Heart left ventricle (tissue), 16 donors: ENCODE results near the gene LAMA2. TPM values are rescaled to one million over a fixed set of nuclear protein-coding genes. Genes with fewer than 3 reads are reported as not detected.

Experiments
- ATAC-seq, 4 donors: fragments of 200-7000 bp; cut with Tn5 transposase; one replicate each; pipeline ENCODE4 v1.9.1; 2020 to 2022; ENCODE audit warnings: moderate library complexity in 4 of 4, mild to moderate bottlenecking in 3 of 4, moderate number of reproducible peaks in 1 of 4
- DNase-seq, 5 donors: peaks; one replicate each; pipeline ENCODE4 v3.0.0-alpha.2; 2020
- H3K27ac ChIP-seq, 12 donors: fragments of 200-600 bp; sonication (generic) in 4 of 12; one replicate each; pipeline versions ENCODE4 v1.5.0 to v1.8.0; 2016 to 2022; ENCODE audit warnings: mild to moderate bottlenecking in 2 of 12
- H3K27me3 ChIP-seq, 9 donors: fragments of 200-600 bp; sonication (generic) in 2 of 9; one replicate each; pipeline versions ENCODE4 v1.5.1 to v1.8.0; 2016 to 2022; ENCODE audit warnings: mild to moderate bottlenecking in 3 of 9
- H3K36me3 ChIP-seq, 9 donors: fragments of 200-600 bp; sonication (generic) in 2 of 9; one replicate each; pipeline versions ENCODE4 v1.5.0 to v1.8.0; 2018 to 2022; ENCODE audit warnings: mild to moderate bottlenecking in 2 of 9
- H3K4me1 ChIP-seq, 12 donors: fragments of 200-600 bp; sonication (generic) in 4 of 12; one replicate each; pipeline versions ENCODE4 v1.5.0 to v1.8.0; 2016 to 2022; ENCODE audit warnings: mild to moderate bottlenecking in 3 of 12
- H3K4me3 ChIP-seq, 12 donors: fragments of 200-600 bp; sonication (generic) in 4 of 12; one replicate each; pipeline versions ENCODE4 v1.5.0 to v1.8.0; 2017 to 2022; ENCODE audit warnings: mild to moderate bottlenecking in 9 of 12, moderate library complexity in 4 of 12
- H3K9me3 ChIP-seq, 12 donors: fragments of 200-600 bp; sonication (generic) in 4 of 12; one replicate each; pipeline versions ENCODE4 v1.5.0 to v1.8.0; 2016 to 2022; ENCODE audit warnings: mild to moderate bottlenecking in 1 of 12
- POLR2A ChIP-seq, 2 donors: fragments of 450-650 bp; IDR thresholded peaks; one replicate each; pipeline ENCODE4 v1.6.1; 2017; ENCODE audit warnings: antibody characterized with exemption in 2 of 2, mild to moderate bottlenecking in 2 of 2, moderate library complexity in 2 of 2
- WGBS, 4 donors: extraction: QIAGEN DNeasy Blood & Tissue Kit in 2 of 4; methylation state at CpG; one replicate each; pipeline versions ENCODE4 v1.1.5 to v1.1.7; 2013 to 2018; 5-methylcytosine and 5-hydroxymethylcytosine counted together
- intact Hi-C, 10 donors: fragments of 100-400 bp; cut with DNase I; formaldehyde crosslinking; loops; one replicate each; pipeline versions ENCODE4 v1.11.1 to v1.14.2; 2022
- polyA plus RNA-seq, 2 donors: library from polyadenylated mRNA; stranded (reverse); fragments of 200-250 nt; gene quantifications; one replicate each; pipeline ENCODE4 v1.2.3, GENCODE V29; 2013
- total RNA-seq, 9 donors: library from RNA; depleted of rRNA in 2 of 9; stranded (reverse); fragments of >200 nt in 2 of 9; fragmentation: NEBNext Ultra II Directional in 3 of 9; extraction: Animal tissue kit (Norgen Biotek cat#: 25700) in 3 of 9; gene quantifications; one replicate each; pipeline versions ENCODE4 v1.1.0 to v1.2.4, GENCODE V29; 2016 to 2023
- TF ChIP-seq, protein P1 (sequence below), 12 donors: fragments of 200-600 bp; sonication (generic) in 4 of 12; IDR thresholded peaks; one replicate each; pipeline versions ENCODE4 v1.5.0 to v1.8.0; 2018 to 2022; ENCODE audit warnings: antibody characterized with exemption in 12 of 12, mild to moderate bottlenecking in 5 of 12
- donor health status: ischemic (EF 13 %, LVEDD 7.1; RV severe dilation, severe dysfunction).
- donor health status: healthy with polysubstance abuse.
- donor health status: DM: no; HTN: yes; CAD: no.
- donor health status: DM: no; HTN: no; CAD: no.
- donor health status: ischemic (EF 25% LVEDD 6.9; RV normal size, moderate dysfunction).
- donor health status: ischemic (EF 25% LVEDD 5.7; RV mildly dilated, moderate dysfunction).
- donor health status: healthy.
- donor health status: DM: yes; HTN: yes; CAD: no.
- donor health status: ischemic (EF 35%, LVEDD 5.7; RV mildly dilated, moderate dysfunction).
- donor health status: nonischemic (EF 11% LVEDD 7.7; RV severe dilation, severe dysfunction).
- donor health status: DM: yes; HTN: yes; CAD: no.
- donor health status: PGD.
- donor health status: ischemic (EF 29% LVEDD 5.4; RV normal size, mild dysfunction).
- donor health status: nonischemic (EF 23%, LVEDD 6.1; RV moderate dilation, normal function).

The LAMA2 gene
- total and polyA plus RNA-seq, 11 donors: 34.8 to 299 (median 206) TPM

DNA sequence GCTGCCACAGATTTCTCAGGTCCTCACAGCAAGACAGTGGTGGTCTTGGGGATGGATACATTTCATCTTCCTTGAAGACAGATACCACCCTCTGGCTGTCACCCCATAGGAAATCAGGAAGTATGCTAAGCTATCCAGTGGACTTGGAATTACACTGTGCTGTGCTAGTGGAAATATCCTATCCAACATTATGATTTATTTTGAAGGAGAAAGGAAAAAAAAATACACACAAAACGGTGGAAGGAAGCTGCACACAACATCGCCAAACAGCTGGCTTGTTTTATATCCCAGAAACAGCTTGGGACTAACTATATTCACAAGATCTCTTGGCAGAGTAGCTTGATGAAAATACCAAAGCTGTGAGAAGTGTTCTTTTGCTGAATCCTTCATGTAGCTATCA lies 257.6 kb downstream of the LAMA2 start:
- intact Hi-C loops: no loop called here
- H3K9me3 ChIP-seq: no peaks in the 10 kb centered on the region
- TF ChIP-seq POLR2A (IDR thresholded peaks at IDR 0.05): no peak
- TF ChIP-seq, protein P1, sequence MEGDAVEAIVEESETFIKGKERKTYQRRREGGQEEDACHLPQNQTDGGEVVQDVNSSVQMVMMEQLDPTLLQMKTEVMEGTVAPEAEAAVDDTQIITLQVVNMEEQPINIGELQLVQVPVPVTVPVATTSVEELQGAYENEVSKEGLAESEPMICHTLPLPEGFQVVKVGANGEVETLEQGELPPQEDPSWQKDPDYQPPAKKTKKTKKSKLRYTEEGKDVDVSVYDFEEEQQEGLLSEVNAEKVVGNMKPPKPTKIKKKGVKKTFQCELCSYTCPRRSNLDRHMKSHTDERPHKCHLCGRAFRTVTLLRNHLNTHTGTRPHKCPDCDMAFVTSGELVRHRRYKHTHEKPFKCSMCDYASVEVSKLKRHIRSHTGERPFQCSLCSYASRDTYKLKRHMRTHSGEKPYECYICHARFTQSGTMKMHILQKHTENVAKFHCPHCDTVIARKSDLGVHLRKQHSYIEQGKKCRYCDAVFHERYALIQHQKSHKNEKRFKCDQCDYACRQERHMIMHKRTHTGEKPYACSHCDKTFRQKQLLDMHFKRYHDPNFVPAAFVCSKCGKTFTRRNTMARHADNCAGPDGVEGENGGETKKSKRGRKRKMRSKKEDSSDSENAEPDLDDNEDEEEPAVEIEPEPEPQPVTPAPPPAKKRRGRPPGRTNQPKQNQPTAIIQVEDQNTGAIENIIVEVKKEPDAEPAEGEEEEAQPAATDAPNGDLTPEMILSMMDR (IDR thresholded peaks at IDR 0.05): no peak
- no peaks in the 10 kb centered on the region for H3K27me3 ChIP-seq
- ATAC-seq: peak; percentile 24 to 75 (median 61)
- H3K4me1 ChIP-seq: peaks cover 0 to 73% (median 43%) of the 10 kb centered on the region in 12 donors
- H3K36me3 ChIP-seq: peaks cover 0 to 21% (median 9%) of the 10 kb centered on the region in 9 donors
- no peak overlapping the region for H3K4me3 ChIP-seq
- 4 to 13% (median 9%) methylated on average over 2 of the region's 2 CpGs for WGBS, 4 donors
- H3K27ac ChIP-seq: peak overlapping the region; percentile 3 to 90 (median 76)
- DNase-seq: peak in 2 of 5 donors; percentile 38 to 61

DNA sequence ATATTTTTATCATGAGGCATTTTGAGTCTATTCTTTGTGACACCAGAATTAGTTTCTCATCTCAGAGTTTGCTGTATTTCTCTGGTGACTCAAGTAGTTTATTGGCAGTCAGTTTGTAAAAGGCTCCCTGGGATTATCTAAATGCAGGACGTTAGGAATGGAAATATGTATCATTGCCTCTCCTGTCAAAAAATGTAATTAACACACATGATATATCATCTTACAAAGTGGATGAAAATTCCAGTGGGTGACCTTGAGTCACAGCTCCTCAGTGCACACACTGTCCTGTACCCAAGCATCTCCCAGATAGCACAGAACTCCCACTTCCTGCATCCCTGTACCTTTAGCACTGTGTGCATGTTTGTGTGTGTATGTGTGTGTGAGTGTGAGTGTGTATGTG lies 258.6 kb downstream of the LAMA2 start:
- intact Hi-C loops: no loop called here
- Histone ChIP-seq H3K9me3 (no peaks in the 10 kb centered on the region), H3K4me3 (no peak overlapping the region), H3K4me1 (peaks cover 0 to 63% (median 37%) of the 10 kb centered on the region in 12 donors), H3K36me3 (peaks cover 0 to 29% (median 10%) of the 10 kb centered on the region in 9 donors), H3K27me3 (no peaks in the 10 kb centered on the region), H3K27ac (peak overlapping the region; percentile 3 to 90 (median 76))
- no peak for DNase-seq
- TF ChIP-seq POLR2A (IDR thresholded peaks at IDR 0.05): no peak
- TF ChIP-seq, protein P1 (IDR thresholded peaks at IDR 0.05): no peak
- peak; percentile 47 to 68 (median 55) for ATAC-seq
- 10 to 22% (median 19%) methylated on average over 1 of the region's 1 CpG for WGBS, 4 donors

DNA sequence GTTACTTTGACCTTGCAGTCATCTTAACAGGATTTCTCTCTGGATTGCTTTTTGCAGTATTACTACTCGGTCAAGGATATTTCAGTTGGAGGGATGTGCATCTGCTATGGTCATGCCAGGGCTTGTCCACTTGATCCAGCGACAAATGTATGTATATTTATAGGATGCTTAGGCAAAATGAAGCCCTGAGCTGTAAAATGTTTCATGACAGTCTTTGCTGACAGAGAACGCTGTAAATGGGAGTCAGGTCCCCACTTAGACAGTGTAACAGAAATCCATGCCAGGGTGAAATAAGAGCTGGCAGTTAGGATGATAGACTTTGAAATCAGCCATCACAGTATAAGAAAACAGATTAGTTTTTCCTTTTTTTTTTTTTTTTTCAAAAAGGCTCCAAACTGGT lies 264.0 kb downstream of the LAMA2 start:
- Histone ChIP-seq H3K27ac (peak overlapping the region in 3 of 12 donors; percentile 16 to 32 (median 19)), H3K4me3 (no peak overlapping the region), H3K9me3 (no peaks in the 10 kb centered on the region), H3K27me3 (no peaks in the 10 kb centered on the region), H3K4me1 (peaks cover 0 to 12% (median 2%) of the 10 kb centered on the region in 12 donors), H3K36me3 (peaks cover 0 to 82% (median 50%) of the 10 kb centered on the region in 9 donors)
- 67 to 80% (median 74%) methylated on average over 3 of the region's 3 CpGs for WGBS, 4 donors
- TF ChIP-seq POLR2A (IDR thresholded peaks at IDR 0.05): no peak
- TF ChIP-seq, protein P1 (IDR thresholded peaks at IDR 0.05): no peak
- intact Hi-C loops: no loop called here
- no peak for ATAC-seq
- no peak for DNase-seq

DNA sequence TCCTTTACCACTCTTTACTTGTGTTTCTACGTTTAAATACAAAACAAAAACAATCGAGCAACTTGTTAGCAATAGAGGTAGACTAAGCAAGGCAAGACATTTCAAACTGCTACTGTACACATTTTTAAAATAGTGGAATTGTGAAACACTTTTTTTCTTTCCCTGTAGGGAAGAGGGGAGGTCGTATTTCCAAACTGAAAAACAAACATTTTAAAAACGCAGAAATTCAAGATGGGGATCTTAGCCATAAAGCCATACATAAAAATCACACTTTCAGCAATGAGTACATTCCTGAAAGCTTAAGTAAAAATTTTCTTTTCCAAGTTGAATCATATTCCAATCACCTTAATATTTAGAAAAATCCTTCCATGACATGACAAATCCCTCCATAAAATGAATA lies 267.6 kb downstream of the LAMA2 start:
- no peak overlapping the region for H3K27ac ChIP-seq

More for the DNA sequence above, 267.6 kb downstream of the LAMA2 start:
- WGBS, 4 donors: 81 to 86% (median 84%) methylated on average over 4 of the region's 4 CpGs
- H3K4me1 ChIP-seq: peaks cover 0 to 4% (median 0%) of the 10 kb centered on the region in 12 donors
- no peaks in the 10 kb centered on the region for H3K9me3 ChIP-seq
- no peaks in the 10 kb centered on the region for H3K27me3 ChIP-seq
- ATAC-seq (no peak), DNase-seq (no peak)
- peaks cover 0 to 98% (median 53%) of the 10 kb centered on the region in 9 donors for H3K36me3 ChIP-seq
- intact Hi-C loops: no loop called here
- H3K4me3 ChIP-seq: no peak overlapping the region
- no peak for TF ChIP-seq POLR2A (IDR thresholded peaks at IDR 0.05)
- TF ChIP-seq, protein P1 (IDR thresholded peaks at IDR 0.05): no peak
